Measurements from ENCODE around the gene PLCG2.

The PLCG2 gene

DNA sequence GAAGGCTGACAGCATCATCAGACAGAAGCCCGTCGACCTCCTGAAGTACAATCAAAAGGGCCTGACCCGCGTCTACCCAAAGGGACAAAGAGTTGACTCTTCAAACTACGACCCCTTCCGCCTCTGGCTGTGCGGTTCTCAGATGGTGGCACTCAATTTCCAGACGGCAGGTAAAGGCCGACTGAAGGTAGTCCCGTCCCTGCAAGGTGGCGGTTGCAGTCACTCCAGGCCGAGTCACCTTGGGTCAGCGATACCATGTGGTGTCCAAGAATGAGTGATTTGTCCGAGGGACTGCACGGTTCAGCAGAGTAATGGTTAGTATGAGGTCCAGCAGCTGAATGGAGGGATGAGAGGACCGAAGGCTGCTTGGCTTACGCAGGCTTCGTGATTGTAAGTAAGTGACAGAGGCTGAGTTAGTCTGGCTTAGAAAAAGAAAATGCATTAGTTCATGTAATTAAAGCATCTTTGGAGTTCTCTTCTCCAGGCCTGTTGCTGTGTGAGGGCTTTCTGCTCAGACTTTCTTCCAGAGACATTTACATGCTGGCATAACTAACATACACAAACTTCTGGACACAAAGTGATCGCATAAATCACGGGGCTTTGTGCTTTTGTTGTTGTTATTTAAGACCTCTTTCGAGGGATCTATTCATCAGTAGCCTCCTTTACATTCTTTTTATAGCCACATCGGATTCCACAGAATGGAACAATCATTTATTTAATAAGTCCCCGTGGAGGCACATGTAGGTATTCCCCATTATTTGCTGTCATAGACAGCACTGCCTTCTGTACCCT lies 157.3 kb downstream of the PLCG2 start:
- no peaks in the 10 kb centered on the region for H3K9me3 Mint-ChIP-seq
- no peak overlapping the region for H3K27ac Mint-ChIP-seq
- H3K36me3 Mint-ChIP-seq (ENCODE audit: low read depth) = no peaks in the 10 kb centered on the region
- H3K4me3 Mint-ChIP-seq = no peak overlapping the region
- no peaks in the 10 kb centered on the region for H3K4me1 Mint-ChIP-seq (ENCODE audit: low read depth)
- no peaks in the 10 kb centered on the region for H3K27me3 Mint-ChIP-seq (ENCODE audit: low read depth)

GRCh38 chr16:81937305-81938038 lies 158.4 kb downstream of the PLCG2 start:
- H3K9me3 Mint-ChIP-seq = no peaks in the 10 kb centered on the region
- H3K27me3 Mint-ChIP-seq (ENCODE audit: low read depth) = no peaks in the 10 kb centered on the region
- no peaks in the 10 kb centered on the region for H3K36me3 Mint-ChIP-seq (ENCODE audit: low read depth)
- no peaks in the 10 kb centered on the region for H3K4me1 Mint-ChIP-seq (ENCODE audit: low read depth)
- H3K4me3 Mint-ChIP-seq = no peak overlapping the region
- H3K27ac Mint-ChIP-seq = no peak overlapping the region

DNA sequence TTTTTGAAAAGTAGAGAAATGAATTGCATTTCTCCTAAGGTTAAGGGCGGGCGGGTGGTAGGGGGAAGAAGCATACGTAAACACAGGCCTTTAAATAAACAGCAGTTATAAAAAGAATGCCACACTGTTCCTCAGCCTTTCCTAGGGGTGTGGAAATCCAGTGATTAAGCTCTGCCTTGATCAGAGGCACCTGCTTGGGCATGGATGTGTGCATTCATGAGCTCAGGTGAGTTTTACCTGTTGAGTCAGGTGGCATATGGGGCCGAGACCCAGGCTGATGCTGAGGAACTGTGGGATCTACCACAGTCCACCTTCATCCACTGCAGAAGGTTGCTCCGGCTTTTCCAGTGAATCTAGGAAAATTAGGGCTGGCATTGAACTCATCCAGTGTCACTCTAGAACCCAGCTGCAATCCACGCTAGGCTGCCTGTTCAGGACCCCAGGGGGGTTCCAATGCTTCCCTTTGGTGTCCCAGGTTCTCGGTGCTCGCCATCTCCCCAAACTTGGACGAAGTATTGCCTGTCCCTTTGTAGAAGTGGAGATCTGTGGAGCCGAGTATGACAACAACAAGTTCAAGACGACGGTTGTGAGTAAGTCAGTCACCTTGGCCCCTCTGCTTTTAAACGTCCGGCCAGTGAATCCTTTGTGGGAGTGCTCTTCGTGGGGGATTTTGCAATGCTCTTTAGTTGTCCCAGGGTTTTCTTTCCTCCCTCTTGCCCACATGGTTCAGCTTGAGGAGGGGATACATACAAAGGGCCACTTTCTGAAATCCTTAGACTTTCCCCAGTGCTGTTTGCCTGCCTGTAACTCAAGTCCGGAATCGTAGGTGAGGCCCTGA lies 159.5 kb downstream of the PLCG2 start:
- no peaks in the 10 kb centered on the region for H3K9me3 Mint-ChIP-seq
- no peaks in the 10 kb centered on the region for H3K27me3 Mint-ChIP-seq (ENCODE audit: low read depth)
- H3K4me3 Mint-ChIP-seq = no peak overlapping the region
- no peaks in the 10 kb centered on the region for H3K4me1 Mint-ChIP-seq (ENCODE audit: low read depth)
- H3K27ac Mint-ChIP-seq = no peak overlapping the region
- H3K36me3 Mint-ChIP-seq (ENCODE audit: low read depth) = no peaks in the 10 kb centered on the region

GRCh38 chr16:81939164-81940056 lies 160.3 kb downstream of the PLCG2 start:
- Mint-ChIP-seq H3K27me3 (ENCODE audit: low read depth) (no peaks in the 10 kb centered on the region), H3K9me3 (no peaks in the 10 kb centered on the region), H3K4me3 (no peak overlapping the region), H3K27ac (no peak overlapping the region), H3K36me3 (ENCODE audit: low read depth) (no peaks in the 10 kb centered on the region), H3K4me1 (ENCODE audit: low read depth) (no peaks in the 10 kb centered on the region)

GRCh38 chr16:81940781-81941560 lies 161.9 kb downstream of the PLCG2 start:
- Mint-ChIP-seq H3K27ac (no peak overlapping the region), H3K9me3 (no peaks in the 10 kb centered on the region), H3K27me3 (ENCODE audit: low read depth) (no peaks in the 10 kb centered on the region), H3K4me3 (no peak overlapping the region), H3K4me1 (ENCODE audit: low read depth) (no peaks in the 10 kb centered on the region), H3K36me3 (ENCODE audit: low read depth) (no peaks in the 10 kb centered on the region)

DNA sequence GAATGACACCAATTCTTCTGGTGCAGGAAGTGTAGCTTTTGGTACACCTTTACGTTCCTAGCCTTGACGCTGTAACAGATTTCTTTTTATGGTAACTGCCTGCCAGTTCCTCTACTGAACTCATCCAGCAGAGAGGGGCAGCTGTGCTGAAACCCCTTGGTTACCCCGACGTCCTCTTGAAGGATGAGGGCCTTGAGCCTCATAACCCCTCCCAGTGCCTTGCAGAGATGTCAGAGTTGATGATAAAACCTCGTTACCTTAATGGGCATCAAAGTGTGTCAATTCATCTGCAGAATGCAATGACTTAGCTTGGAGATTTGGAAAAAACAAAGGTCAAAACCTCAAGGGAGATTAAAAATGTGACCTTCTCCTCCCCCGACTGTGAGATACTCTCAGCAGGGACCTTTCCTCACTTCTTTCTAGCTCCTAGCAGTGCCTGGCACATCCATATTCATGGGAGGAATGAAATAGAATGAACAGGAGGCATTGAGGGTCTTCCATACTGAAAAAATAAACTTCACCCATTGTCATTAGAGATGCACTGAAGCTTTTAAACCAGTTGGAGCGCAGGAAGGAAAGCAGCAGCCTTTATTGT lies 163.0 kb downstream of the PLCG2 start:
- no peaks in the 10 kb centered on the region for H3K36me3 Mint-ChIP-seq (ENCODE audit: low read depth)
- no peak overlapping the region for H3K4me3 Mint-ChIP-seq
- H3K27ac Mint-ChIP-seq = no peak overlapping the region
- H3K27me3 Mint-ChIP-seq (ENCODE audit: low read depth) = no peaks in the 10 kb centered on the region
- H3K9me3 Mint-ChIP-seq = no peaks in the 10 kb centered on the region
- no peaks in the 10 kb centered on the region for H3K4me1 Mint-ChIP-seq (ENCODE audit: low read depth)

GRCh38 chr16:81945665-81946064 lies 166.6 kb downstream of the PLCG2 start:
- Mint-ChIP-seq H3K27ac (no peak overlapping the region), H3K9me3 (no peaks in the 10 kb centered on the region), H3K4me3 (no peak overlapping the region), H3K36me3 (ENCODE audit: low read depth) (no peaks in the 10 kb centered on the region), H3K27me3 (ENCODE audit: low read depth) (peaks cover 4% of the 10 kb centered on the region), H3K4me1 (ENCODE audit: low read depth) (no peaks in the 10 kb centered on the region)

GRCh38 chr16:81946206-81946605 lies 167.1 kb downstream of the PLCG2 start:
- no peaks in the 10 kb centered on the region for H3K36me3 Mint-ChIP-seq (ENCODE audit: low read depth)
- no peak overlapping the region for H3K27ac Mint-ChIP-seq
- no peaks in the 10 kb centered on the region for H3K4me1 Mint-ChIP-seq (ENCODE audit: low read depth)
- peaks cover 3% of the 10 kb centered on the region for H3K9me3 Mint-ChIP-seq
- peaks cover 4% of the 10 kb centered on the region for H3K27me3 Mint-ChIP-seq (ENCODE audit: low read depth)
- H3K4me3 Mint-ChIP-seq = no peak overlapping the region

DNA sequence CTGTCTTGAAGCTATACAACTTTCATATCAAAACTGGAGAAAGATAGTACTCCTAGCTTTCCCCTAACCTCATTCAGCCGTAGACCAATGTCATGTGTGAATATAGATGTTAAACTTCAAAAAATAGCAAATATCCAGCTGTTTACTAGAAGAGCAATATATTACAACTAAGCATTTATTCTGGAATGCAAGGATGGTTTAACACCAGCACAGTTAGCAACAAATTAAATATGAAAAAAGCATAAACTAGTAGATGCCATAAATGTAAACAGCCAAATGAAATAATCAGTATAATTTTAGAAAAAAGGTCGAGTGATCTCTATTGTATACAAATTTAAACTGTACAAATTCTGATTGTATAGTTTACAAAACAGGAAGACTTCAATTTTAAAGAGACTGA lies 172.5 kb downstream of the PLCG2 start:
- no peak overlapping the region for H3K27ac Mint-ChIP-seq
- no peak overlapping the region for H3K4me3 Mint-ChIP-seq
- H3K36me3 Mint-ChIP-seq (ENCODE audit: low read depth) = peaks cover 2% of the 10 kb centered on the region

DNA sequence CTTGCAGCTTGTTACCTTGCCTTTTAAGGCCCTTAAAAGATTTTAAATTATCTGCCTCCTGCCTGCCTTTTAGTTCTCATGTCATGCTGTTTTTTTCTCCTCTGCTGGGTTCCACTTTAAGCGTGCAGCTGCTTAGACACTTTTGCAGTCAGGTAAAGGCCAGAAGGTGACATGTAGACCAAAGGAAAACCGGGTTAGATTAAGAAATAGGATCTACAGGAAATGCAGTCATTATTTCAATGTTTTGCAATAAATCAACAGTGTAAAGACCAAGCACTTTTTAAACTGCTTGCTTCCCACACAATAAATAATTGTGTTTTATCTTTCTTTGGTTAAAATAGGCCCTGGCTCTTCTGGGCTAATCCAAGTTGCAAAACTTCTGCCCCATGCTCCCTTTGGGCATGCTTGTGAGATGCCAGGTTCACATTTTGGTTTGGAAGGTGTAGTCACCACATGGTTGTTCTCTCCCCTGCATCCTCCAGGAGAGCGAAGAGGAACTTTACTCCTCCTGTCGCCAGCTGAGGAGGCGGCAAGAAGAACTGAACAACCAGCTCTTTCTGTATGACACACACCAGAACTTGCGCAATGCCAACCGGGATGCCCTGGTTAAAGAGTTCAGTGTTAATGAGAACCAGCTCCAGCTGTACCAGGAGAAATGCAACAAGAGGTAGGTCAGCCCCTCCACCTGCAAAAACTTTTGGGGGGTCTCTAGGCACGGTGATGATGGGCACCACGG lies 177.3 kb downstream of the PLCG2 start:
- Mint-ChIP-seq H3K4me3 (no peak overlapping the region), H3K36me3 (ENCODE audit: low read depth) (peaks cover under 1% of the 10 kb centered on the region), H3K4me1 (ENCODE audit: low read depth) (no peaks in the 10 kb centered on the region), H3K9me3 (peaks cover 3% of the 10 kb centered on the region), H3K27me3 (ENCODE audit: low read depth) (no peaks in the 10 kb centered on the region), H3K27ac (no peak overlapping the region)

More for the DNA sequence above, 172.5 kb downstream of the PLCG2 start:
- H3K4me1 Mint-ChIP-seq (ENCODE audit: low read depth) = no peaks in the 10 kb centered on the region
- peaks cover 7% of the 10 kb centered on the region for H3K9me3 Mint-ChIP-seq
- H3K27me3 Mint-ChIP-seq (ENCODE audit: low read depth) = peaks cover 4% of the 10 kb centered on the region

DNA sequence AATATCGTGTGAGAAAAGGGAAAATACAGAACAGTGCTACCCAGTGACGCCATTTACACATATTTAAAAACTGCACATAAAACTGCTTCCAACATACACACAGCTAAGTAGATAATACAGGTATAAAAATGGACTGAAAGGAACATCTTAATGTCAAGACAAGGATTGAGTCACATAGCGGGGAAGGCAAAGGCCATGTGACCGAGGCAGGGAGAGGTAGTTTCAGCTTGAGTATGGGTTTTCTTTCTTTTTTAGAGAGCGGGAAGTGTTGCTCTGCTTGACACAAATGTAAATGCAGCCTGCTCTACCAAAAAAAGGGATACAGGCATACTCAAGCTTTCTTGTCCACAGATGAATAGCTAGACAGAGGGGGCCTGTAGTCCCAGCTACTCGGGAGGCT lies 185.7 kb downstream of the PLCG2 start:
- no peaks in the 10 kb centered on the region for H3K36me3 Mint-ChIP-seq (ENCODE audit: low read depth)
- H3K27me3 Mint-ChIP-seq (ENCODE audit: low read depth) = peaks cover 4% of the 10 kb centered on the region
- no peaks in the 10 kb centered on the region for H3K4me1 Mint-ChIP-seq (ENCODE audit: low read depth)
- H3K9me3 Mint-ChIP-seq = no peaks in the 10 kb centered on the region
- no peak overlapping the region for H3K4me3 Mint-ChIP-seq
- H3K27ac Mint-ChIP-seq = no peak overlapping the region

DNA sequence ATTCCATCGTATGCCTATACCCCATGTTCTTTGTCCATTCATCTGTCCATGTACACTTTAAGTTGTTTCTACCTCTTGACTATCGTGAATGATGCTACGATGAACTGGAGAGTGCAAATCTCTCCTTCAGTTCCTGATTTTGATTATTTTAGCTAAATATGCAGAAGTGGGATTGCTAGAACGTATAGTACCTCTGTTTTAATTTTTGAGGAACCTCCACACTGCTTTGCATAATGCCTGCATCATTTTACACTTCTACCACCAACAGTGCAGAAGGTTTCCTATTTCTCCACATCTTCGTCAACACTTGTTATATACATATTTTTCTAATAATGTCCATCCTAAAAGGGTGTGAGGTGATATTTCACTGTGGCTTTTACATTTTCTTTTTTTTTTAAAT lies 188.3 kb downstream of the PLCG2 start:
- Mint-ChIP-seq H3K36me3 (ENCODE audit: low read depth) (no peaks in the 10 kb centered on the region), H3K4me1 (ENCODE audit: low read depth) (no peaks in the 10 kb centered on the region), H3K9me3 (peaks cover 12% of the 10 kb centered on the region), H3K4me3 (no peak overlapping the region), H3K27me3 (ENCODE audit: low read depth) (peaks cover 9% of the 10 kb centered on the region), H3K27ac (no peak overlapping the region)
